ENCODE data around the gene IRF4. TPM values are rescaled to one million over a fixed set of nuclear protein-coding genes. Genes with fewer than 3 reads are reported as not detected.

Gene IRF4
- total and polyA plus RNA-seq, 2 donors (not counting 3 experiments of a cell fraction or from before 2014, with no cell fraction given), result not detected

GRCh38 chr6:357791-358341, 33.7 kb upstream of the IRF4 start:
- H3K4me3 ChIP-seq (replicated peaks in 1 of 3; ENCODE audit: insufficient read depth in 1 of 3, low read depth in 1 of 3, low read length in 3 of 3), result no peak overlapping the region
- no peak overlapping the region for H3K4me2 ChIP-seq (ENCODE audit: insufficient read depth, low read length)
- CTCF ChIA-PET, result no interaction called here
- FAIRE-seq (no peak), DNase-seq (ENCODE audit: low read depth, low spot score) (no peak)
- POLR2A ChIA-PET, result no interaction called here
- peaks cover 3% of the 10 kb centered on the region for H3K9me3 ChIP-seq (replicated peaks; ENCODE audit: control insufficient read depth, insufficient read depth, low read length)
- H4K20me1 ChIP-seq (replicated peaks; ENCODE audit: control insufficient read depth, extremely low read depth, insufficient read depth, low read length), result no peaks in the 10 kb centered on the region
- no peaks in the 10 kb centered on the region for H3K79me2 ChIP-seq (ENCODE audit: control insufficient read depth, insufficient read depth, low read length)
- H3K9ac ChIP-seq (replicated peaks; ENCODE audit: extremely low read depth, insufficient read depth, low read length), result no peak overlapping the region
- TF ChIP-seq JUN (IDR thresholded peaks at IDR 0.05; ENCODE audit: borderline replicate concordance, insufficient read depth, insufficient read length, low read depth) (no peak), EZH2 (IDR thresholded peaks at IDR 0.05; ENCODE audit: borderline replicate concordance, low read depth, low read length, severe bottlenecking) (no peak), MYC (IDR thresholded peaks at IDR 0.05; ENCODE audit: low read depth, low read length) (no peak)
- TF ChIP-seq, protein P1, sequence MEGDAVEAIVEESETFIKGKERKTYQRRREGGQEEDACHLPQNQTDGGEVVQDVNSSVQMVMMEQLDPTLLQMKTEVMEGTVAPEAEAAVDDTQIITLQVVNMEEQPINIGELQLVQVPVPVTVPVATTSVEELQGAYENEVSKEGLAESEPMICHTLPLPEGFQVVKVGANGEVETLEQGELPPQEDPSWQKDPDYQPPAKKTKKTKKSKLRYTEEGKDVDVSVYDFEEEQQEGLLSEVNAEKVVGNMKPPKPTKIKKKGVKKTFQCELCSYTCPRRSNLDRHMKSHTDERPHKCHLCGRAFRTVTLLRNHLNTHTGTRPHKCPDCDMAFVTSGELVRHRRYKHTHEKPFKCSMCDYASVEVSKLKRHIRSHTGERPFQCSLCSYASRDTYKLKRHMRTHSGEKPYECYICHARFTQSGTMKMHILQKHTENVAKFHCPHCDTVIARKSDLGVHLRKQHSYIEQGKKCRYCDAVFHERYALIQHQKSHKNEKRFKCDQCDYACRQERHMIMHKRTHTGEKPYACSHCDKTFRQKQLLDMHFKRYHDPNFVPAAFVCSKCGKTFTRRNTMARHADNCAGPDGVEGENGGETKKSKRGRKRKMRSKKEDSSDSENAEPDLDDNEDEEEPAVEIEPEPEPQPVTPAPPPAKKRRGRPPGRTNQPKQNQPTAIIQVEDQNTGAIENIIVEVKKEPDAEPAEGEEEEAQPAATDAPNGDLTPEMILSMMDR (IDR thresholded peaks at IDR 0.05; ENCODE audit: extremely low read depth in 1 of 2, insufficient read depth in 1 of 2, low read depth in 1 of 2, low read length in 2 of 2), result no peak
- no peak overlapping the region for H3K27ac ChIP-seq (ENCODE audit: insufficient read depth, low read depth, low read length)
- H3K36me3 ChIP-seq (ENCODE audit: control insufficient read depth in 2 of 2, extremely low read depth in 1 of 2, insufficient read depth in 2 of 2, low read length in 2 of 2), result no peaks in the 10 kb centered on the region
- BruUV-seq (replicated peaks), result no TSS peak
- dilution Hi-C loops (cut with MboI; ENCODE audit: extremely low pct_ligation_motif_present, low sequenced_read_pairs), result no loop called here
- intact Hi-C loops (cut with micrococcal nuclease), result loop anchor here (2.0 kb wide), 1 partner anchor 65 kb away; the partner anchor contains the start of gene DUSP22
- H3K9me1 ChIP-seq (replicated peaks; ENCODE audit: control insufficient read depth, extremely low read depth, insufficient read depth, low read length), result no peaks in the 10 kb centered on the region
- H3K27me3 ChIP-seq (ENCODE audit: control insufficient read depth in 2 of 2, insufficient read depth in 2 of 2, low read length in 2 of 2), result no peaks in the 10 kb centered on the region
- H3K4me1 ChIP-seq (ENCODE audit: control insufficient read depth, extremely low read depth, insufficient read depth, low read length), result no peaks in the 10 kb centered on the region
- no peak overlapping the region for H2AFZ ChIP-seq (ENCODE audit: low read depth, low read length)

- BruUV-seq (replicated peaks), result no TSS peak
- CTCF ChIA-PET, result no interaction called here
These were observed 33.1 kb upstream of the IRF4 start for GRCh38 chr6:358432-358831.

More at GRCh38 chr6:358432-358831, 33.1 kb upstream of the IRF4 start:
- H3K9ac ChIP-seq (replicated peaks; ENCODE audit: extremely low read depth, insufficient read depth, low read length), result no peak overlapping the region
- H3K9me3 ChIP-seq (replicated peaks; ENCODE audit: control insufficient read depth, insufficient read depth, low read length), result peaks cover 3% of the 10 kb centered on the region
- POLR2A ChIA-PET, result no interaction called here
- no peaks in the 10 kb centered on the region for H3K79me2 ChIP-seq (ENCODE audit: control insufficient read depth, insufficient read depth, low read length)
- H3K27ac ChIP-seq (ENCODE audit: insufficient read depth, low read depth, low read length), result no peak overlapping the region
- intact Hi-C loops (cut with micrococcal nuclease), result loop anchor here (2.0 kb wide), 1 partner anchor 66 kb away; the partner anchor contains the start of gene DUSP22
- no peaks in the 10 kb centered on the region for H3K27me3 ChIP-seq (ENCODE audit: control insufficient read depth in 2 of 2, insufficient read depth in 2 of 2, low read length in 2 of 2)
- H4K20me1 ChIP-seq (replicated peaks; ENCODE audit: control insufficient read depth, extremely low read depth, insufficient read depth, low read length), result no peaks in the 10 kb centered on the region
- dilution Hi-C loops (cut with MboI; ENCODE audit: extremely low pct_ligation_motif_present, low sequenced_read_pairs), result no loop called here
- no peak for TF ChIP-seq JUN (IDR thresholded peaks at IDR 0.05; ENCODE audit: borderline replicate concordance, insufficient read depth, insufficient read length, low read depth)
- TF ChIP-seq, protein P1 (IDR thresholded peaks at IDR 0.05; ENCODE audit: extremely low read depth in 1 of 2, insufficient read depth in 1 of 2, low read depth in 1 of 2, low read length in 2 of 2), result no peak
- no peak for TF ChIP-seq GATA2 (IDR thresholded peaks at IDR 0.05; ENCODE audit: insufficient read depth, insufficient read length, low read depth, low read length)
- no peak for TF ChIP-seq MYC (IDR thresholded peaks at IDR 0.05; ENCODE audit: low read depth, low read length)
- no peak for TF ChIP-seq FOS (IDR thresholded peaks at IDR 0.05; ENCODE audit: borderline replicate concordance, insufficient read depth, low read length)
- TF ChIP-seq MAX (IDR thresholded peaks at IDR 0.05; ENCODE audit: insufficient read depth, insufficient read length), result no peak
- no peak for TF ChIP-seq EZH2 (IDR thresholded peaks at IDR 0.05; ENCODE audit: borderline replicate concordance, low read depth, low read length, severe bottlenecking)
- no peak for TF ChIP-seq POLR2A (IDR thresholded peaks at IDR 0.05; ENCODE audit: low read depth, low read length)
- TF ChIP-seq POLR2AphosphoS5 (IDR thresholded peaks at IDR 0.05; ENCODE audit: insufficient read depth, low read depth, low read length), result no peak
- H3K4me3 ChIP-seq (replicated peaks in 1 of 3; ENCODE audit: insufficient read depth in 1 of 3, low read depth in 1 of 3, low read length in 3 of 3), result no peak overlapping the region
- no peak for DNase-seq (ENCODE audit: low read depth, low spot score)
- no peaks in the 10 kb centered on the region for H3K9me1 ChIP-seq (replicated peaks; ENCODE audit: control insufficient read depth, extremely low read depth, insufficient read depth, low read length)
- no peak overlapping the region for H3K4me2 ChIP-seq (ENCODE audit: insufficient read depth, low read length)
- no peaks in the 10 kb centered on the region for H3K4me1 ChIP-seq (ENCODE audit: control insufficient read depth, extremely low read depth, insufficient read depth, low read length)
- H3K36me3 ChIP-seq (ENCODE audit: control insufficient read depth in 2 of 2, extremely low read depth in 1 of 2, insufficient read depth in 2 of 2, low read length in 2 of 2), result no peaks in the 10 kb centered on the region
- no peak overlapping the region for H2AFZ ChIP-seq (ENCODE audit: low read depth, low read length)
- FAIRE-seq, result no peak
